ENCODE results near the gene SYNE4.
"Not testable (repeated sequence)": the region's sequence is repeated elsewhere in the genome, so short reads cannot be mapped to it uniquely, and the experiment has no call there.

Gene SYNE4

GRCh38 chr19:35987571-35987896 lies 21.1 kb downstream of the SYNE4 start:
- FAIRE-seq: no peak

GRCh38 chr19:35986664-35987570 lies 21.7 kb downstream of the SYNE4 start:
- FAIRE-seq: no peak

DNA sequence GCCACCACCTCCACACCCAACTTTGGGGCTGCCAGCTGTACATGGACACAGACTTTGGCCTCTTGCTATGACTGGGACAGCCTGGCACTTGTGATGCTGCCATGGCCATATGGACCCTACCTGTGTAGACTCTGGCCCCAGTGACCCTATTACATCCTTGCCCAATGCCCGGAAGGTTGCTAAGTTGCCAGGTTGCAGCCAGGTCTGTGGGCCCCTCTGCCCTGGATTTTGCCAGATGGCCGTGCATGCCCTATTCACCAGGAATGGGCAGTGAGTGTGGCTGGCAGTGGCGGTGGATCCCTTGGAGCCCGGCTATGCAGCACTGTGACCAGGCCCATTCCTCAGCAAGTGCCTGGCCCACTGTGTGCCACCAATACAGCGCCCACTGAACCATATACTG lies 22.5 kb downstream of the SYNE4 start:
- FAIRE-seq: no peak

DNA sequence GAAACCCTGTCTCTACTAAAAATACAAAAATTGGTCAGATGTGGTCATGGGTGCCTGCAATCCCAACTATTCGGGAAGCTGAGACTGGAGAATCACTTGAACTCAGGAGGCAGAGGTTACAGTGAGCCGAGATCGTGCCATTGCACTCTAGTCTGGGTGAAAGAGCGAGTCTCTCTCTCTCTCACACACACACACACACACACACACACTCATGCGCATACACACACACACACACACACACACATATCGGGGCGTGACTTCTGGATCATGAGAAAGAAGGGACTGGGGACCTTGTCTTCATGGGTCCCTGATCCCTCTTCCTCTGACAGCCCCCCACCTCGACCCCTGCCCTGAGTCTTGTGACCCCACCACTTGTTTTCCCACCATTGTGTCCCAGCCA lies 25.4 kb downstream of the SYNE4 start:
- no peak for FAIRE-seq

DNA sequence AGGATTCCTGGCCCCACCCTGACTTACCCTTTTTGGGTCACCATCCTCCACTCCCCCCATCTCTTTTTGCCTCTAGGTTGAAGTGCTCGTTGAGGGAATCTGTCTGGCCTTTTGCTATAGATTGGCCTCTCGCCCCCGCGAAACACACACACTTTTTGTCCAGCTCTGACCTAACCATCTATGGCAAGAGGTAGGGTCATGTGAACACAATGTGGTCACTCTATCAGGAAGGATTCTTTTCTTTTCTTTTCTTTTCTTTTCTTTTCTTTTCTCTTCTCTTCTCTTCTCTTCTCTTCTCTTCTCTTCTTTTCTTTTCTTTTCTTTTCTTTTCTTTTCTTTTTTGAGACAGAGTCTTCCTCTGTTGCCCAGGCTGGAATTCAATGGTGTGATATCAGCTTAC lies 27.6 kb downstream of the SYNE4 start:
- FAIRE-seq: not testable (repeated sequence)

DNA sequence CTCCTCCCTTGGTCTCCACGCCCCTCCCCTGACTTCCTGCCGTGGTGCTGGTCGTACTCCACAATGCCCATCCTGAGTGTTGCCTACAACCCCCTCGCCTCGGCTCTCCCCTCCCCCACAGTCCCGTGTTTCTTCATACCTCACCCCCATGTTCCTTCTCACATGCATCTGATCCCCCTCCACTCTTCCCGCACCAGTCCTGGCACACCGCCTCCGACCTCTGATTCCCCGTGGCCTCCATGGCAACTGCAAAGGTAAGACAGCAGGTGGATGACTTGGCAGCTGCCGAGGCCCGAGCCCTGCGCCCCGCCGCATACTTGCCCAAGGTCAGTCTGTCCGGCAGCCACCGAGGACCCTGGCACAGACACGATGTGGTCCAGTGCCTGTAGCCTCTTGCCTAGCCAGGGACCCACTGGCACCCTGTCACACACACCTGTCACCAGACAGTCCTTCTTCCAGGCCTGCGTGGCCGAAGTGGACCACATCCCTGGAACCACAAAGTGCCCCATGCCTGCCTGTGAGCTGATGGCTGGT lies 29.7 kb downstream of the SYNE4 start:
- FAIRE-seq: no peak

- FAIRE-seq: no peak
Observed at GRCh38 chr19:35978271-35978670, 30.3 kb downstream of the SYNE4 start.

DNA sequence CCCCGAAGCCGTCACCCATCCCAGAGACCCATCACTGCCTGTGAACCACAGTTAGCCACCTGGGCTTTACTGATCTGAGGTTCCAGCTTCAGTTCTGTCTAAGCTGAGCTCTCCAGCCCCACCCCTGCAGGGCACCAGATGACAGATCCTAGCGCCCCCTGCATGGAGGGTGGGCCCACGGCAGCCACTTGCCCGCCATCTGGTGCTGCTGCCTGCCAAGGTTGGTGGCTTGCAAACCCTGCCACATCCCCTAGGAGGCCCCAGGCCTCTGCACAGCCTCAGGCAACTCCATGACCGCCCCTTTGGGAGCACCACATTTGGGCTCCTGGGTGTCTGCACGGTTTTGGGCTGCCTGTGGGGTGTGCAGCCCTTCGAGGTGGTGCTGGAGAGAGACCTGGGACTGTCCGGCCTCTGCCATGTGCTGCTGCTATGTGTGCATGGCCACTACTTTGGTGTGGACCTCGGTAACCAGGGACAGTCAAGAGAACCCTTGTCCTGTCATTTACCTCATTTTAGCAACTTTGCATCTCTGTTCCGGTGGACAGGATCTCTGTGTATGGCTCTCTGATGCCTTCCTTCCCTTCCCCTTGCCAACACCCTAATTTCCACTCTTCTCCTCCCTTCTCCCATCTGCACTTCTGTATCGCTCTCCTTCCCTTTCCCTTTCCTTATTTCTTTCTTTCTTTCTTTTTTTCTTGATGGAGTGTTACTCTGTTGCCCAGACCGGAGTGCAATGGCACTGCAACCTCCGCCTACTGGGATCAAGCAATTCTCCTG lies 31.0 kb downstream of the SYNE4 start:
- no peak for FAIRE-seq

DNA sequence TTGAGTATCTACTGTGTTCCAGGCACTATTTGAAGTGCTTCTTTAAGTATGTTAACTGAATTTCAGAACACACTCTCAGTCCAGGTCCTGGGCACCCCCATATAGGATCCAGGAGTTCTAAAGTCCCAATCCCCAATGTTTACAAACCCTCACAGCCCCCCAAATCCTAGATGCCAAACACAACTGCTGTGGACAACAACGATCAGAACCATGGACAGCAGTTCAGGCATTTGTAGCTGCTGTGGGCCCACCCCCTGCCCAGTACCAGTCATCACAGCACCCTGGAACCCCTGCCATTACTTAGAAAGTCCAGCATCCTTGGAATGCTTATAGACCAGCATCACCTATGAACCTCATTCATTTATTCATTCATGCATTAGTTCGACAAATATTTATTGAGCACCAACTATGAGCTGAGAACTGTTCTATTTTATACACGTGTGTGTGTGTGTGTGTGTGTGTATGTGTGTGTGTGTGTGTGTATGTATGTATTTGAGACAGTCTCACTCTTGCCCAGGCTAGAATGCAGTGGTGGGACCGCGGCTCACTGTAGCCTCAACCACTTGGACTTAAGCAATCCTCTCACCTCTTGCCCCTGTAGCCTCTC lies 32.9 kb downstream of the SYNE4 start:
- no peak for FAIRE-seq

- FAIRE-seq: no peak
Observed at GRCh38 chr19:35973487-35973886, 35.1 kb downstream of the SYNE4 start.

- no peak for FAIRE-seq
Observed at GRCh38 chr19:35966771-35967170, 41.8 kb downstream of the SYNE4 start.

DNA sequence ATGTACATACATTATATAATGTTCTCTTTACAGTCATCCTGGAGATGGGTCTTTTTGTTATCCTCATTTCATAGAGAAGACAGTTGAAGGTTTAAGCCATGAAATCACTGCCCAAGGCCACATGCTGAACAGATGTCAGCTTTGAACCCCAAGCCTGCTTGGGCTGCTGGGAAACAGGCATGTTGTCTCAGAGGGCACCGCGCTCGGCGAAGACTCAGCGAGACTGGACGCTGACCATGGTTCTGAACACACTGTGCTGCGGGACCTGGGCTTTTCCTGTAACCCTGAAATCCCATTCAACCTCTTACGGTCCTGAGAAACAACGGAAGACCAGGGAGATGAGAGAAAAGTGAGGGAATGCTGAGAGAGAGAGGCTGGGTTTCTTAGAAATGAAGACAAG lies 45.1 kb downstream of the SYNE4 start:
- FAIRE-seq: peak; percentile 11

- FAIRE-seq: no peak
Observed at GRCh38 chr19:35960432-35960972, 48.1 kb downstream of the SYNE4 start.

DNA sequence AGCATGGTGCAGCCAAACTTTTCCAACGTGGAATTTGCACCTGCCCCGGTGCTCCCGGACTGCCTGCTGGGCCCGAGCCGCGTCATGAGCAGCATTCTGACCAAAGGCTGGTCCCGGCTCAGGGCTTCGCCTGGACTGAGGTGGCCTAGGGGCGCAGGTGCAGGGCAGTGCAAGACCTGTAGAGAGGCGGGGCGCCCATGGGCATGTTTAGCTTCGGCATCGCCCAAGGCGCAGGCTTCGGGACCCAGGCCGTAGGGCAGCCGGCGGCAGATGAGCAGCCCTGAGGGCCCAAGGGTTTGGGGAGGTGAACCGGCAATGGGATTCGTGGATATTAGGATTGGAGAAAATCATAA lies 48.7 kb downstream of the SYNE4 start:
- no peak for FAIRE-seq

DNA sequence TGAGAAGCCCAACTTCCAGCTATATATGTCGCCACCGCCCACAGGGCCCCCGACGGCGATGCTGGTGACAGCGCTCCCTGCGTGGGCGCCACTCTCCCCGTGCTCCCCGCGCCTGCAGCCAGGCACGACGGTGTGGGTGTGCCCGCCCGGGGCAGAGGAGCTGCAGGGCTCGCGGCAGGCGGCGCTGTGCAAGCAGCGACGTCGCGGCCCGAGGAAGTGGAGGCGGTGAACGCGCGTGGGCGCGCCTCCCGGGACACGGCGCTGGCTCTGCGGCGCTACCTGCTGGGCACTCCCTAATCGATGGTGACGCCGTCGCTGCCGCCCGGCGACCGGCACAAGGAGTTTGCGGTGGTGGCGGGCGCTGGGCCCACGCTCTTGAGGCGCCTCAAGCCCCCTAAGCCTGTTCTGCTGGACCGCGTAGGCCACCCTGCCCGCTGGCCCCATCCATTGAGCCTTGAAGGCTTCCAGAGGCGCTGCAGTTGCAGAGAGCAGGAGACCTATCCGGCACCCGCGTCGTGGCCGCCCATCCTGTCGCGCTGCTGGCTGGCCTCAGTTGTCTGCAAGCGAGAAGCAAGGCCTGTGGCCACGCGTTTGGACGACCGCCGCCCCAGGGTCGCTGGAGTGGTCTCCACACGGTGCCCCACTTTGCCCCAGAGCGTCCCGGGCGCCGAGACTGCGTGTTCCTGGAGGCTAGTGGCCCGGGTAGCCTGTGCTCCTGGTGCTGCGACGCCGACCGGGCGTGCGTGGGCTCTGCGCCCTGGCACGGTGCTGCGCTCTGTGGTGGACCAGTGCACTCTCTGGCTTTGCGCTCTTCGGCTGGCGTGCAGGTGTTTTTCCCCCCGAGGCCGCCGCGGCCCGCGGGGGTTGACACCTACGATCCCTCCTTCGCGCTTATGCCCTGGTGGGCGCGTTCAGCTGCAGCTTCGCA lies 49.3 kb downstream of the SYNE4 start:
- FAIRE-seq: no peak

DNA sequence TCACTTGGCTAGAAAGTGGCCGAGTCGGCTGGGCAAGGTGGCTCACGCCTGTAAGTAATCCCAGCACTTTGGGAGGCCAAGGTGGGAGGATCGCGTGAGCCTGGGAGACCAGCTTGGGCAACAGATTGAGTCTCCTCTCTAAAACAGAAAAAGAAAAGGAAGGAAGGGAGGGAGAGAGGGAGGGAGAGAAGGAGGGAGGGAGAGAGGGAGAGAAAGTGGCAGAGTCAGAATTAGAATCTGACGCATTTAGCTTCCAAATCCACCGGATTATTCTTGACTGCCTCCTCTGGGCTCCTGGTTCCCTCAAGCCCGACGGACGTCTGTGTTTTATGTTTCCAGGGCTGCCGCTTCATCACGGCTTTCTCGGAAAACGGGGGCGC lies 50.0 kb downstream of the SYNE4 start:
- no peak for FAIRE-seq

DNA sequence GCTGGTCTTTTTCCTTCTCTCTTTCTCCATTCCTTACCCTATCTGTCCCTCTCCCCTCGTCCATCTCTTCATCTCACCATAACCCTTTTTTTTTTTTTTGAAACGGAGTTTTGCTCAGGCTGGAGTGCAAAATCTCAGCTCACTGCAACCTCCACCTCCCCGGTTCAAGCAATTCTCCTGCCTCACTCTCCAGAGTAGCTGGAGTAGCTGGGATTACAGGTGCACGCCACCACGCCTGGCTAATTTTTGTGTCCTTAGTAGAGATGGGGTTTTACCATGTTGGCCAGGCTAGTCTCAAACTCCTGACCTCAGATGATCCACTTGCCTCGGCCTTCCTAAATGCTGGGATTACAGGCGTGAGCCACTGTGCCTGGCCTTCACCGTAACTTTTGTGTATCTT lies 51.2 kb downstream of the SYNE4 start:
- FAIRE-seq: not testable (repeated sequence)

DNA sequence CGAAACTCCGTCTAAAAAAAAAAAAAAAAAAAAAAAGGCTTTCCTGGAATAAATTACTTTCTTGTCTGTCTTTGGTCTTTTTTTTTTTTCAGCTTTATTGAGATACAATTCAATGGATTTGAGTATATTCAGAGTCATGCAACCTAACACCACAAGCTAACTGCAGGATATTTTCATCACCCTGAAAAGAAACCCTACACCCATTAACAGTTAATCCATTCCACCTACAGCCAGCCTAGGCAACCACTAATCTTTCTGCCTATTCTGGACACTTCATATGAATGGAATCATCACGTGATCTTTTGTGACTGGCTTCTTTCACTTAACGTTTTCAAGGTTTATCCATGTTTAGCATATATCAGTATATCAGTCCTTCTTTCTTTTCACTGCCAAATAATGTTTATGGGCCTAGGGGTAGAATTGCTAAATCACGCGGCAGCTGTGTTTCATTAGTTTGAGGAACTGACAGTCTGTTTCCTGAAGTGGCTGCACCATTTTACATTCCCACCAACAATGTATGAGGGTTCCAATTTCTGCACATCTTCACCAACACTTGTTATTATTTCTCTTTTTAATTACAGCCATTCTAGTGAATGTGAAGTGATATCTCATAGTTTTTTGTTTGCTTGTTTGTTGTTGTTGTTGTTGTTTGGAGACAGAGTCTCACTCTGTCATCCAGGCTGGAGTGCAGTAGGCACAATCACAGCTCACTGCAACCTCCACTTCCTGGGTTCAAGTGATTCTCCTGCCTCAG lies 52.6 kb downstream of the SYNE4 start:
- no peak for FAIRE-seq

All from G401.6 (cell line).